ENCODE data around the gene RHO. TPM values are rescaled to one million over a fixed set of nuclear protein-coding genes. Genes with fewer than 3 reads are reported as not detected.
"Not testable (repeated sequence)": the region's sequence is repeated elsewhere in the genome, so short reads cannot be mapped to it uniquely, and the experiment has no call there.

The RHO gene
- total RNA-seq, 2 donors from 2014 or later: not detected

DNA sequence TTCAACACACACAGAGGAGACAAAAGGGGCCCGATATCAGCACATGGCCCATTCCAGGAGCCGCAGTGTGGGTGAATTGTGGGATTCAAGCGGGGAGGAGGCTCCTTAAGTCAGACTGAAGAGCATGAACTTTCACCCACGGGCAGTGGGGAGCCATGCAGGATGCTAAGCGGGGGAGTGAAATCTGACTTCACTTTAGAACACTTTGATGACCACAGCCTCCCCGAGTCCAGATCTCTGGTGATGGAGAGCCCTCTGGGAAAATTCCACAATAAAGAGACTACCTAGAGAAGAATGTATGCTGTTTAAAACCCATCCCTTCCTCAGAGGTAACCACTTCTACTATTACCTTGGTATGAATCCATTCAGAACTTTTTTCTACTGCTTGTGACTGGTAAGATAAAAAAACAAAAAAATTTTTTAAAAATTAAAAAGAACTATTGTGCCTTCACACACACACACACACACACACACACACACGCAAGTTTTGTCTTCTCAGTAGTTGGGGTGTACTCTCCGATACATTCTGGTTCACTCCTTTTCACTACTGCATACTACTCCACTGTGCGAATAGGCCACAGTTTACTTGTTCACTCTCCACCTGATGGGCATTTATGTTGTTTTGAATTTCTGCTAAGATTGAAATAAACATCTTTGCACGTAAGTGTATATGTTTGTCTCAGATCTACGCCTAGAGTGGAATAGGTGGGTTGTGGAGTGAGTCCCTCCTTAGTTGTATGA lies 12.5 kb downstream of the RHO start:
- intact Hi-C loops (cut with DNase I): no loop called here

DNA sequence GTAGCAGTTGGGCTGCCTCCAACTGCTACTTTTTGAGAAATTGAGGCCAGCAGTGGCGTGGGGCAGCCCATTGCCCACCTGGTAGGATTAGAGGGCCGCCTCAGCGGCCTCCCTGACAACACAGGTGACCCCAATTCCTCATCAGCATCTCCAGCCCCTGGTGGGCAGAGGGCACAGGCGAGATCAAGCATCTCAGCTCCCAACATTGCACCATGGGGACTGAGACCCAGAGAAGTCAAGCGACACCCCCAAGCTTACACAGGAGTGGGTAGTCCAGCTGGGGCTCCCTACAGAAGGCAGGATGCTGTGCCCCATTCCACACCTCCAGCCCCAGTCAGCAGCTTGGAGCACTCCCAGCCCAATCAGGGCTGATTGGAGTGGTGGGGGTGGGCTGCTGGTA lies 14.3 kb downstream of the RHO start:
- TF ChIP-seq, protein P1, sequence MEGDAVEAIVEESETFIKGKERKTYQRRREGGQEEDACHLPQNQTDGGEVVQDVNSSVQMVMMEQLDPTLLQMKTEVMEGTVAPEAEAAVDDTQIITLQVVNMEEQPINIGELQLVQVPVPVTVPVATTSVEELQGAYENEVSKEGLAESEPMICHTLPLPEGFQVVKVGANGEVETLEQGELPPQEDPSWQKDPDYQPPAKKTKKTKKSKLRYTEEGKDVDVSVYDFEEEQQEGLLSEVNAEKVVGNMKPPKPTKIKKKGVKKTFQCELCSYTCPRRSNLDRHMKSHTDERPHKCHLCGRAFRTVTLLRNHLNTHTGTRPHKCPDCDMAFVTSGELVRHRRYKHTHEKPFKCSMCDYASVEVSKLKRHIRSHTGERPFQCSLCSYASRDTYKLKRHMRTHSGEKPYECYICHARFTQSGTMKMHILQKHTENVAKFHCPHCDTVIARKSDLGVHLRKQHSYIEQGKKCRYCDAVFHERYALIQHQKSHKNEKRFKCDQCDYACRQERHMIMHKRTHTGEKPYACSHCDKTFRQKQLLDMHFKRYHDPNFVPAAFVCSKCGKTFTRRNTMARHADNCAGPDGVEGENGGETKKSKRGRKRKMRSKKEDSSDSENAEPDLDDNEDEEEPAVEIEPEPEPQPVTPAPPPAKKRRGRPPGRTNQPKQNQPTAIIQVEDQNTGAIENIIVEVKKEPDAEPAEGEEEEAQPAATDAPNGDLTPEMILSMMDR (IDR thresholded peaks at IDR 0.05): no peak
- Histone ChIP-seq H3K27ac (no peak overlapping the region), H3K4me3 (no peak overlapping the region), H3K9ac (ENCODE audit: low read depth in 2 of 2, low read length in 2 of 2) (no peak overlapping the region), H3K36me3 (no peaks in the 10 kb centered on the region), H3K9me3 (no peaks in the 10 kb centered on the region), H3K27me3 (no peaks in the 10 kb centered on the region), H3K4me1 (no peaks in the 10 kb centered on the region)
- intact Hi-C loops (cut with DNase I): no loop called here
- no peak for DNase-seq

More for the DNA sequence above, 12.5 kb downstream of the RHO start:
- TF ChIP-seq, protein P1 (IDR thresholded peaks at IDR 0.05): no peak
- no peaks in the 10 kb centered on the region for H3K9me3 ChIP-seq
- no peaks in the 10 kb centered on the region for H3K4me1 ChIP-seq
- no peaks in the 10 kb centered on the region for H3K36me3 ChIP-seq
- H3K9ac ChIP-seq (ENCODE audit: low read depth in 2 of 2, low read length in 2 of 2): no peak overlapping the region
- DNase-seq: no peak
- H3K27me3 ChIP-seq: no peaks in the 10 kb centered on the region
- no peak overlapping the region for H3K27ac ChIP-seq
- H3K4me3 ChIP-seq: no peak overlapping the region

DNA sequence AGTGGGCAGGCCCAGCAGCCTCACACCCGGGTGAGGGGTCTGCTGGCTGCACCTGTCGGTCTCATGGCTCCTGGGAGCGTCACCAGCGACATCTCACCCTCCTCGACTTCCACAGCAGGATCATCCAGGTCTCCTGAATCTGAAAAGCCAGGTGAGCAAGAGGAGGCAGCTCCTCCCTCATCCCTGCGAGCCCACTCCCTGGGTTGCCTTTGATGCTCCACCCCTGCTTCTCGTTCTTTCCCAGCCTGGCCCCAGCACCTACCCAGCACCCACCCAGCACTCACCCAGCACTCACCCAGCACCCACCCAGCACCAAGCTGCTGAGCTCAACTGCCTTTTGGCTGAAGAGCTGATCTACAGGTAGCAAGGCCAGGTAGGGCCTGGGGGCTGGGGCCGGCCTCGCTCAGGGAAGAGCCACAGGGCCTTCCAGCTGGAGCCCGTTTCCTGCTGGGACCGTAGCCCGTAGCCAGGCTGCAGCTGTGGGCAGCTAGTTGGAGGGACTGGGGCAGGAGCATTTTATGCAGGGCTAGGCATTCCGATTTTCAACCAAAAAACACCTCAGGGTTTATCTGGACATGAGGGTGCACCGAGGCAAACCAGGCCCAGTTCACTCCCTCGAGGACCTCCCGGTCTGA lies 14.8 kb downstream of the RHO start, which contains the start of gene H1-8:
Gene H1-8, plus strand, starts transcription at position 20 of the 635 bp plus-strand sequence. Its CDS starts 44 bp downstream, at position 64.
- no peak for DNase-seq
- intact Hi-C loops (cut with DNase I): no loop called here
- Histone ChIP-seq H3K27me3 (no peaks in the 10 kb centered on the region), H3K4me3 (no peak within 1 kb of the TSS), H3K9me3 (no peaks in the 10 kb centered on the region), H3K36me3 (no peaks in the 10 kb centered on the region), H3K27ac (no peak within 1 kb of the TSS), H3K9ac (ENCODE audit: low read depth in 2 of 2, low read length in 2 of 2) (no peak within 1 kb of the TSS), H3K4me1 (no peaks in the 10 kb centered on the region)
- TF ChIP-seq, protein P1 (IDR thresholded peaks at IDR 0.05): no peak

GRCh38 chr3:129543999-129544398 lies 15.6 kb downstream of the RHO start:
- H3K4me3 ChIP-seq: no peak overlapping the region
- H3K27me3 ChIP-seq: no peaks in the 10 kb centered on the region
- no peak for DNase-seq
- H3K9me3 ChIP-seq: no peaks in the 10 kb centered on the region
- H3K27ac ChIP-seq: no peak overlapping the region
- H3K4me1 ChIP-seq: no peaks in the 10 kb centered on the region
- H3K9ac ChIP-seq (ENCODE audit: low read depth in 2 of 2, low read length in 2 of 2): no peak overlapping the region
- intact Hi-C loops (cut with DNase I): no loop called here
- TF ChIP-seq, protein P1 (IDR thresholded peaks at IDR 0.05): no peak
- H3K36me3 ChIP-seq: no peaks in the 10 kb centered on the region

DNA sequence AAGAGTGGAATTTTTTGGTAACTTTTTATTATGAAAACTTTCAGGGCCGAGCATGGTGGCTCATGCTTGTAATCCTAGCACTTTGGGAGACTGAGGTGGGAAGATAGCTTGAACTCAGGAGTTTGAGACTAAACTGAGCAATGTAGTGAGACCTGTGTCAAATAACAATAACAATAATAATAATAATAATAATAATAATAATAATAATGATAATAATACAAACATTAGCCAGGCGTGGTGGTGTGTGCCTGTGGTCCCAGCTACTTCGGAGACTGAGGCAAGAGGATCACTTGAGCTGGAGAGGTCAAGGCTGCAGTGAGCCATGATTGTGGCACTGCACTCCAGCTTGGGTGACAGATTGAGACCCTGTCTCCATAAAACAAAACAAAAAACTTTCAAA lies 17.5 kb downstream of the RHO start:
- intact Hi-C loops (cut with DNase I); H3K27ac ChIP-seq; H3K9ac ChIP-seq (ENCODE audit: low read depth in 2 of 2, low read length in 2 of 2); DNase-seq; H3K4me3 ChIP-seq; H3K36me3 ChIP-seq; H3K4me1 ChIP-seq; H3K9me3 ChIP-seq; H3K27me3 ChIP-seq: not testable (repeated sequence)

DNA sequence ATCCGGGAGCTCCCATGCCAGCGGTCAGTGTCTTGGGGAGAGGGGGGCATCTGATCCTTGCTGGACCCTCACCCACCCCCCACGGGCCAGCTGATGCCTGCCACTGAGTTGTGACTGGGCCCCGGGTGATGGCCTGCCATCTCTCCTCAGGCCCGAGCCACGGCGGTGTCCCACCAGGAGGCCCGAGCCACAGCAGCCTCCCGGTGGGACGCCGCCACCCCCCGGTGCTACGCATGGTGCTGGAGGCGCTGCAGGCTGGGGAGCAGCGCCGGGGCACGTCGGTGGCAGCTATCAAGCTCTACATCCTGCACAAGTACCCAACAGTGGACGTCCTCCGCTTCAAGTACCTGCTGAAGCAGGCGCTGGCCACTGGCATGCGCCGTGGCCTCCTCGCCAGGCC lies 18.8 kb downstream of the RHO start:
- Histone ChIP-seq H3K4me3 (no peak overlapping the region), H3K9me3 (no peaks in the 10 kb centered on the region), H3K4me1 (no peaks in the 10 kb centered on the region), H3K27ac (no peak overlapping the region), H3K9ac (ENCODE audit: low read depth in 2 of 2, low read length in 2 of 2) (no peak overlapping the region), H3K27me3 (no peaks in the 10 kb centered on the region), H3K36me3 (no peaks in the 10 kb centered on the region)
- intact Hi-C loops (cut with DNase I): no loop called here
- TF ChIP-seq, protein P1 (IDR thresholded peaks at IDR 0.05): no peak
- DNase-seq: no peak

Data from colonic mucosa (tissue), 4 donors.